Type B pancreatic cell (in vitro differentiated cells): ENCODE data around the gene FBLN2. TPM values are rescaled to one million over a fixed set of nuclear protein-coding genes. Genes with fewer than 3 reads are reported as not detected.

ENCODE experiments used
- DNase-seq: peaks from one replicate; pipeline ENCODE4 v3.0.0; 2021; ENCODE audit warnings: mixed read lengths; ENCODE audit not compliant: unreplicated experiment; ENCODE audit errors: extremely low spot score
- H3K27ac Mint-ChIP-seq: 2 replicates; pipeline ENCODE4 v1.8.0; 2021; ENCODE audit warnings: mild to moderate bottlenecking, mixed read lengths
- H3K27me3 Mint-ChIP-seq: 2 replicates; pipeline ENCODE4 v1.8.0; 2021; ENCODE audit warnings: mixed read lengths
- H3K36me3 Mint-ChIP-seq: 2 replicates; pipeline ENCODE4 v1.8.0; 2021; ENCODE audit warnings: mixed read lengths
- H3K4me1 Mint-ChIP-seq: one replicate; pipeline ENCODE4 v1.8.0; 2021; ENCODE audit warnings: mixed read lengths; ENCODE audit not compliant: unreplicated experiment
- H3K4me3 Mint-ChIP-seq: 2 replicates; pipeline ENCODE4 v1.8.0; 2021; ENCODE audit warnings: mild to moderate bottlenecking, mixed read lengths
- H3K9me3 Mint-ChIP-seq: 2 replicates; pipeline ENCODE4 v1.8.0; 2021; ENCODE audit warnings: mixed read lengths
- CTCF ChIP-seq: fragments of 200-600 bp; sonication (generic); conservative IDR thresholded peaks from 2 replicates; pipeline ENCODE4 v1.5.0; 2021; ENCODE audit warnings: antibody characterized with exemption, mild to moderate bottlenecking
- total RNA-seq: library from RNA; stranded (reverse); gene quantifications from 2 replicates; pipeline ENCODE4 v1.2.1, GENCODE V29; 2021; ENCODE audit warnings: low replicate concordance

Gene FBLN2
- total RNA-seq, 1 donor from 2014 or later = 67.6 TPM

GRCh38 chr3:13626396-13626795 lies 77.5 kb downstream of the FBLN2 start:
- DNase-seq = no peak
- TF ChIP-seq CTCF = no peak
- H3K4me3 Mint-ChIP-seq = no peak overlapping the region
- no peaks in the 10 kb centered on the region for H3K9me3 Mint-ChIP-seq
- H3K4me1 Mint-ChIP-seq = peaks cover 12% of the 10 kb centered on the region
- H3K36me3 Mint-ChIP-seq = peaks cover 4% of the 10 kb centered on the region
- no peak overlapping the region for H3K27ac Mint-ChIP-seq
- H3K27me3 Mint-ChIP-seq = no peaks in the 10 kb centered on the region

- no peak for DNase-seq
- no peak overlapping the region for H3K27ac Mint-ChIP-seq
- H3K27me3 Mint-ChIP-seq = no peaks in the 10 kb centered on the region
- no peak overlapping the region for H3K4me3 Mint-ChIP-seq
- peaks cover 12% of the 10 kb centered on the region for H3K4me1 Mint-ChIP-seq
- no peak for TF ChIP-seq CTCF
- peaks cover 4% of the 10 kb centered on the region for H3K36me3 Mint-ChIP-seq
- no peaks in the 10 kb centered on the region for H3K9me3 Mint-ChIP-seq
Measured at GRCh38 chr3:13626915-13627460, 78.1 kb downstream of the FBLN2 start.

- Mint-ChIP-seq H3K9me3 (no peaks in the 10 kb centered on the region), H3K4me3 (no peak overlapping the region), H3K4me1 (peaks cover 12% of the 10 kb centered on the region), H3K27ac (no peak overlapping the region), H3K36me3 (peaks cover 4% of the 10 kb centered on the region), H3K27me3 (no peaks in the 10 kb centered on the region)
- no peak for DNase-seq
- TF ChIP-seq CTCF = no peak
Measured at GRCh38 chr3:13627681-13628080, 78.8 kb downstream of the FBLN2 start.

GRCh38 chr3:13628432-13628831 lies 79.5 kb downstream of the FBLN2 start:
- no peak for TF ChIP-seq CTCF
- Mint-ChIP-seq H3K27ac (no peak overlapping the region), H3K36me3 (no peaks in the 10 kb centered on the region), H3K9me3 (no peaks in the 10 kb centered on the region), H3K4me3 (no peak overlapping the region), H3K4me1 (peaks cover 7% of the 10 kb centered on the region), H3K27me3 (no peaks in the 10 kb centered on the region)
- no peak for DNase-seq

GRCh38 chr3:13628841-13629551 lies 80.1 kb downstream of the FBLN2 start:
- no peaks in the 10 kb centered on the region for H3K9me3 Mint-ChIP-seq
- H3K27ac Mint-ChIP-seq = no peak overlapping the region
- H3K27me3 Mint-ChIP-seq = no peaks in the 10 kb centered on the region
- no peak for TF ChIP-seq CTCF
- H3K4me3 Mint-ChIP-seq = no peak overlapping the region
- no peak for DNase-seq
- no peaks in the 10 kb centered on the region for H3K36me3 Mint-ChIP-seq
- H3K4me1 Mint-ChIP-seq = peaks cover 6% of the 10 kb centered on the region
